Gastrocnemius medialis (tissue), 4 donors: Measurements from ENCODE around the gene MGAT5.

Experiments
- CTCF ChIP-seq, 5 experiments: fragments of 450-650 bp in 3 of 5; fragments of 200-600 bp in 2 of 5; sonication (generic) in 2 of 5; IDR thresholded peaks in 4 of 5; conservative IDR thresholded peaks in 1 of 5; 1 replicate in 4 of 5; 2 replicates in 1 of 5; pipeline ENCODE4 v1.5.1; 2016 to 2019; ENCODE audit warnings: antibody characterized with exemption in 5 of 5, mild to moderate bottlenecking in 3 of 5, moderate library complexity in 3 of 5
- POLR2A ChIP-seq, 2 donors: fragments of 450-650 bp; IDR thresholded peaks; one replicate each; pipeline ENCODE4 v1.6.1; 2017; ENCODE audit warnings: antibody characterized with exemption in 2 of 2, mild to moderate bottlenecking in 2 of 2, moderate library complexity in 2 of 2

GRCh38 chr2:134351899-134352298 is 98.0 kb downstream of the MGAT5 start:
- TF ChIP-seq POLR2A (IDR thresholded peaks at IDR 0.05) (no peak), CTCF (IDR thresholded peaks at IDR 0.05 in 4 of 5, conservative IDR thresholded peaks at IDR 0.05 in 1 of 5) (no peak)
